GM12872 (cell line): ENCODE results near the gene FKBP14.

Experiments used
- CTCF ChIP-seq: IDR thresholded peaks from 3 replicates; pipeline ENCODE4 v1.5.1; 2011; ENCODE audit warnings: low read depth, mild to moderate bottlenecking, low read length, moderate library complexity; ENCODE audit not compliant: insufficient read depth

The FKBP14 gene

GRCh38 chr7:30047124-30047523, 20.6 kb upstream of the FKBP14 start:
- TF ChIP-seq CTCF, result no peak

GRCh38 chr7:30046127-30046770, 19.7 kb upstream of the FKBP14 start:
- TF ChIP-seq CTCF, result no peak

GRCh38 chr7:30041526-30042269, 15.2 kb upstream of the FKBP14 start:
- TF ChIP-seq CTCF, result no peak

- no peak for TF ChIP-seq CTCF
These were observed 14.4 kb upstream of the FKBP14 start for GRCh38 chr7:30040938-30041337.

- TF ChIP-seq CTCF, result no peak
These were observed 11.9 kb upstream of the FKBP14 start for GRCh38 chr7:30038196-30038980.

- TF ChIP-seq CTCF, result no peak
These were observed 9.7 kb upstream of the FKBP14 start for GRCh38 chr7:30036220-30036619.

- no peak for TF ChIP-seq CTCF
These were observed 8.0 kb upstream of the FKBP14 start for GRCh38 chr7:30034501-30034900.
